H1 (cell line): ENCODE measurements around the gene SAG. TPM values are rescaled to one million over a fixed set of nuclear protein-coding genes. Genes with fewer than 3 reads are reported as not detected.

Source experiments
- CREB1 ChIP-seq: IDR thresholded peaks from 2 replicates; pipeline ENCODE4 v1.6.1; 2012; ENCODE audit warnings: inconsistent platforms
- JUND ChIP-seq: IDR thresholded peaks from 2 replicates; pipeline ENCODE4 v1.6.1; 2011; ENCODE audit warnings: mild to moderate bottlenecking, improper control_type of control experiment, low read length
- NRF1 ChIP-seq: IDR thresholded peaks from 2 replicates; pipeline ENCODE4 v1.6.1; 2011; ENCODE audit warnings: mild to moderate bottlenecking, low read depth, low read length, improper control_type of control experiment
- PHF8 ChIP-seq: fragments of 200-600 bp; sonication (generic); conservative IDR thresholded peaks from 2 replicates; pipeline ENCODE4 v1.7.1; 2012; ENCODE audit warnings: low read depth, mild to moderate bottlenecking, inconsistent platforms, low read length, moderate library complexity
- POU5F1 ChIP-seq: IDR thresholded peaks from 2 replicates; pipeline ENCODE4 v1.6.1; 2011; ENCODE audit warnings: low read depth, mild to moderate bottlenecking, low read length, moderate library complexity
- YY1 ChIP-seq: IDR thresholded peaks from 2 replicates; pipeline ENCODE4 v1.6.1; 2011; ENCODE audit warnings: low read depth, mild to moderate bottlenecking, low read length
- polyA plus RNA-seq, 7 experiments: library from polyadenylated mRNA; depleted of rRNA in 3 of 7; stranded (reverse) in 5 of 7; unstranded in 2 of 7; fragments of >200 nt in 5 of 7; fragments of 200-250 nt in 2 of 7; gene quantifications; 1 replicate in 5 of 7; 2 replicates in 1 of 7; 4 replicates in 1 of 7; pipeline versions ENCODE4 v1.2.1 to v1.2.3, GENCODE V29; 2011 to 2013; ENCODE audit warnings: missing spikeins in 2 of 7, mixed read lengths in 2 of 7
- total RNA-seq: library from RNA; stranded (reverse); fragmentation: NEBNext Ultra II Directional; extraction: Animal tissue kit (Norgen Biotek cat#: 25700); gene quantifications from 2 replicates; pipeline ENCODE4 v1.2.1, GENCODE V29; 2021

The SAG gene
- total and polyA plus RNA-seq, 2 of the 8 experiments (the other 6 are each of a cell fraction or from before 2014, with no cell fraction given): not detected

DNA sequence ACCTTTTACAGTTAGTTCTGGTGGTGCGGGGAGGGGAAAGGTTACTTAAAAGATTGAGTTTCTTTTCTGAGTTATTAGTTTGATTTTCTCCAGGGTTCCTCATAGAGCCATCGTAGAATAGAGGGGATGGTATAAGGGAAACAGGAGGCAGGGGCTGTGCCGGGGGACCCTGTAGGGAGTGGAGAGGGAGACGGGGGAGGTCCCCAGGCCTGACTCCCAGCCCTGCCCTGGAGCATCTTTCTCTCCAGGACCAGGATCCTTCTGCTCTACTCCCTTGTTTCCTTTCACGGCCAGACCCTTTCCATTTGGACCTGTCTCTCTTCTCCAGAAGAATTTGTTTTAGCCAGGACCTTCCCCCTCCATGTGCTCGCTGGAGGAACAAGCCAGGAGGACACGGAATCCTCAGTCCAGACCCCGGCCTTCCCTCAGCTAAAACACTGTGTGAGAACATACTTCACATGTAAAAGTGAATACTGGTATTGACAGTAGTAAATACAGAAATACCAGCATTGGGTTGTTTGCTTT is 82.0 kb downstream of the SAG start (continued):
- TF ChIP-seq POU5F1: no peak
- TF ChIP-seq JUND: no peak
- TF ChIP-seq YY1: no peak
- TF ChIP-seq NRF1: no peak
- no peak for TF ChIP-seq CREB1
- no peak for TF ChIP-seq PHF8
